Mesodermal cell (in vitro differentiated cells): ENCODE data around the gene GRK3. TPM values are rescaled to one million over a fixed set of nuclear protein-coding genes. Genes with fewer than 3 reads are reported as not detected.
"Not testable (repeated sequence)": the region's sequence is repeated elsewhere in the genome, so short reads cannot be mapped to it uniquely, and the experiment has no call there.

Source experiments
- H3K27ac ChIP-seq: 2 replicates; pipeline ENCODE4 v1.7.0; 2013; ENCODE audit warnings: mild to moderate bottlenecking, low read depth, low read length, moderate library complexity; ENCODE audit not compliant: severe bottlenecking
- H3K36me3 ChIP-seq: 2 replicates; pipeline ENCODE4 v1.7.1; 2013; ENCODE audit warnings: mild to moderate bottlenecking, low read length, moderate library complexity; ENCODE audit not compliant: control insufficient read depth, insufficient read depth
- H3K4me1 ChIP-seq: one replicate; pipeline ENCODE4 v1.7.1; 2013; ENCODE audit warnings: mild to moderate bottlenecking, low read length; ENCODE audit not compliant: insufficient read depth, control insufficient read depth, poor library complexity, severe bottlenecking
- H3K4me3 ChIP-seq: 2 replicates; pipeline ENCODE4 v1.7.0; 2013; ENCODE audit warnings: low read length, control low read depth, mild to moderate bottlenecking; ENCODE audit not compliant: insufficient read depth, poor library complexity, severe bottlenecking; ENCODE audit errors: extremely low read depth
- H3K9me3 ChIP-seq: 2 replicates; pipeline ENCODE4 v1.7.1; 2013; ENCODE audit warnings: mild to moderate bottlenecking, low read length, moderate library complexity; ENCODE audit not compliant: control insufficient read depth
- WGBS, 2 experiments: methylation state at CpG; one replicate each; pipeline ENCODE4 v1.1.5; 2013; ENCODE audit warnings: missing lambda C conversion rate in 2 of 2; ENCODE audit not compliant: insufficient coverage in 2 of 2; 5-methylcytosine and 5-hydroxymethylcytosine counted together
- polyA plus RNA-seq, 2 experiments: library from polyadenylated mRNA; stranded (reverse); fragments of 50-300 nt; gene quantifications; one replicate each; pipeline ENCODE4 v1.2.3, GENCODE V29; 2013

The GRK3 gene
- polyA plus RNA-seq (2013, experiment 1 of 2) = 8.4 TPM
- 9.4 TPM for polyA plus RNA-seq (2013, experiment 2 of 2)

GRCh38 chr22:25564320-25564978 lies at the start of gene GRK3:
Gene GRK3, plus strand, starts transcription at chr22:25564675. Its CDS starts 366 bp downstream, at chr22:25565041.
- H3K36me3 ChIP-seq = no peaks in the 10 kb centered on the region
- no peak within 1 kb of the TSS for H3K27ac ChIP-seq
- H3K4me1 ChIP-seq = peaks cover 5% of the 10 kb centered on the region
- WGBS, 2 experiments = 0% methylated on average over 32 to 49 of the region's 73 CpGs
- no peaks in the 10 kb centered on the region for H3K9me3 ChIP-seq
- H3K4me3 ChIP-seq = peak within 1 kb of the TSS; percentile 80

- no peaks in the 10 kb centered on the region for H3K36me3 ChIP-seq
- no peaks in the 10 kb centered on the region for H3K4me1 ChIP-seq
- WGBS, 2 experiments = 89 to 91% methylated on average over 7 to 10 of the region's 12 CpGs
- H3K4me3 ChIP-seq = no peak overlapping the region
- H3K9me3 ChIP-seq = no peaks in the 10 kb centered on the region
- no peak overlapping the region for H3K27ac ChIP-seq
These were observed 46.3 kb upstream of the GRK3 start for GRCh38 chr22:25518000-25518663.

- Histone ChIP-seq H3K4me1 (no peaks in the 10 kb centered on the region), H3K4me3 (no peak overlapping the region), H3K36me3 (no peaks in the 10 kb centered on the region), H3K9me3 (peaks cover 5% of the 10 kb centered on the region), H3K27ac (no peak overlapping the region)
- WGBS, 2 experiments = 75% methylated on average over 1 of the region's 1 CpG
These were observed 39.1 kb upstream of the GRK3 start for GRCh38 chr22:25525376-25525775.

- not testable (repeated sequence) for H3K36me3 ChIP-seq, H3K9me3 ChIP-seq, H3K4me1 ChIP-seq, H3K27ac ChIP-seq, H3K4me3 ChIP-seq
- WGBS, 2 experiments = no CpG with 5 or more reads among the region's 3 CpGs
These were observed 38.5 kb upstream of the GRK3 start for GRCh38 chr22:25525804-25526584.

GRCh38 chr22:25527016-25527415 lies 37.5 kb upstream of the GRK3 start:
- H3K4me3 ChIP-seq, H3K4me1 ChIP-seq, H3K27ac ChIP-seq, H3K36me3 ChIP-seq, H3K9me3 ChIP-seq: not testable (repeated sequence)
- no CpG with 5 or more reads among the region's 1 CpG for WGBS, 2 experiments

GRCh38 chr22:25528068-25528467 lies 36.4 kb upstream of the GRK3 start:
- H3K9me3 ChIP-seq, H3K36me3 ChIP-seq, H3K27ac ChIP-seq, H3K4me3 ChIP-seq, H3K4me1 ChIP-seq: not testable (repeated sequence)
- WGBS, 2 experiments = 100% methylated on average over 1 of the region's 3 CpGs; no CpG with 5 or more reads in 1 of the 2 experiments

- H3K4me3 ChIP-seq, H3K36me3 ChIP-seq, H3K9me3 ChIP-seq, H3K27ac ChIP-seq, H3K4me1 ChIP-seq: not testable (repeated sequence)
- 86 to 100% methylated on average over 1 of the region's 1 CpG for WGBS, 2 experiments
These were observed 35.4 kb upstream of the GRK3 start for GRCh38 chr22:25529059-25529458.

DNA sequence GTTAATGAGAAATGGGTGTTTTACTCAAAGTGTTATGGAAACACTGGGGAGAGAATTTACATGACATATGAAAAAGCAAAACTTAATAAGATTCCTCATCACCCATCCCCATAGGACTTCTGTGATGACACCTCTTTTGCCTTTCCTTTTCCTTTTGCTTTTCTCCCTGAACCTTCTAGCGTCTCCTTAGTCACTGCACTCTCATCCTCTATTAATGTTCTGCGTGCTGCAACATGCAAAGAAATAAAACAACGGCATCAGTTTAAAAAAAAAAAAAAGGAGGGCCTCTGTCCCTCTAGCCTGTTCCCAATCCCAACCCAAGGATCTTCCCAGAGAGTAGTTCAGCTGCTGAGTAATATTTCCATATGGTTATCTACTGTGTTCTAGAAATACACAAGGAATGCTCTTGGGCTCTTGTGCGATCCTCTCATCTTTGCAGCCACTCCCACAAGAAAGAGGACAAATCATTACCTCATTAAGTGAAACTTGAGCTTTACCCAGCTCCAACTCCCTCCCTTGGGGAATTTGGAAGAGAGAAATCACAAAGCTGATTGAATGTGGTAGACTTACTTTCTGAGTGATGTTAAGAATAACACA lies 34.8 kb upstream of the GRK3 start:
- H3K4me3 ChIP-seq, H3K36me3 ChIP-seq: not testable (repeated sequence)
- 100% methylated on average over 2 of the region's 4 CpGs; no CpG with 5 or more reads in 1 of the 2 experiments for WGBS, 2 experiments

DNA sequence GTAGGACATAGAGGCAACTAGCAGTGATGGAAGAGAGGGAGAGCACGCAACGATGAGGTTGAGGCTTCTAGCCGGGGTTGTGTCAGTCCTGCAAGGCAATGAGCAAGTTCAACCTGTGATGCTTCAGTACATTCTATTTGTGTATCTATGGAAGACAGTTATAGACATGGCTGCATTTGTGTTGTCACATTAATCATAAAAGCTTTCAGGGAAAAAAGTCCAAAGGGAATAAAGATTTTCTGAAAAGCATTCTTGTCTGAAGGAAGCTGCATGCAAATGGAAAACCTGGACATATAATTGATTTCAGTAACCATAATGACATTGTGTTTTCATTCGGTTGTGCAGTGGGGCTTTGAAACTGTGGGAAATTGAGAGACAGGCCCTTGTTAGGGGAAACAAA lies 32.8 kb upstream of the GRK3 start:
- H3K36me3 ChIP-seq, H3K27ac ChIP-seq, H3K4me3 ChIP-seq, H3K4me1 ChIP-seq, H3K9me3 ChIP-seq: not testable (repeated sequence)
- no CpG with 5 or more reads among the region's 4 CpGs for WGBS, 2 experiments

More for the DNA sequence above, 34.8 kb upstream of the GRK3 start:
- H3K27ac ChIP-seq, H3K4me1 ChIP-seq, H3K9me3 ChIP-seq: not testable (repeated sequence)

DNA sequence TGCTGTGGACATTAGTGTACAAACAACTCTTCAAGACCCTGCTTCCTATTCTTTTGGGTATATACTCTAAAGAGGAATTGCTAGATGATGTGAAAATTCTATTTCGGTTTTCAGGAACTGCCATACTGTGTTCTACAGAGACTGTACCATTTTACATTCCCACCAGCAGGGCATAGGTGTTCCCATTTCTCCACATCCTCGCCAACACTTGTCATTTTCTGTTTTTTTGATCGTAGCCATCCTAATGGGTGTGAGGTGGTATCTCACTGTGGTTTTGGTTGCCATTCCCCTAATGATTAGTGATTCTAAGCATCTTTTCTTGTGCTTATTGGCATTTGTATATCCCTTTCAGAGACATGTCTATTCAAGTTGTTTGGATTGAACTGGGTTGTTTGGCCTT lies 29.8 kb upstream of the GRK3 start:
- H3K27ac ChIP-seq = no peak overlapping the region
- WGBS, 2 experiments = no CpG with 5 or more reads among the region's 3 CpGs
- no peaks in the 10 kb centered on the region for H3K4me1 ChIP-seq
- H3K9me3 ChIP-seq = no peaks in the 10 kb centered on the region
- no peak overlapping the region for H3K4me3 ChIP-seq
- H3K36me3 ChIP-seq = no peaks in the 10 kb centered on the region
